ENCODE results near the gene UBXN7. TPM values are rescaled to one million over a fixed set of nuclear protein-coding genes. Genes with fewer than 3 reads are reported as not detected.
"Not testable (repeated sequence)": the region's sequence is repeated elsewhere in the genome, so short reads cannot be mapped to it uniquely, and the experiment has no call there.

UBXN7 gene
- total and polyA plus RNA-seq, 7 donors: 1.3 to 23.7 (median 12.2) TPM

GRCh38 chr3:196350067-196350466 is 82.2 kb downstream of the UBXN7 start:
- Histone ChIP-seq H3K27me3 (ENCODE audit: insufficient read depth in 3 of 3, low read length in 2 of 3) (no peaks in the 10 kb centered on the region), H3K4me1 (no peaks in the 10 kb centered on the region), H3K36me3 (ENCODE audit: insufficient read depth in 1 of 2, low read depth in 1 of 2) (peaks cover 0 to 23% of the 10 kb centered on the region in 2 donors), H3K27ac (no peak overlapping the region), H3K4me3 (no peak overlapping the region), H3K9me3 (no peaks in the 10 kb centered on the region)
- intact Hi-C loops (cut with DNase I): no loop called here
- DNase-seq: no peak
- no peak for TF ChIP-seq CTCF (IDR thresholded peaks at IDR 0.05)
- ATAC-seq: no peak

- peaks cover 0 to 11% of the 10 kb centered on the region in 2 donors for H3K36me3 ChIP-seq (ENCODE audit: insufficient read depth in 1 of 2, low read depth in 1 of 2)
- no peak overlapping the region for H3K27ac ChIP-seq
- no peak for TF ChIP-seq CTCF (IDR thresholded peaks at IDR 0.05)
- DNase-seq (no peak), ATAC-seq (no peak)
- no peaks in the 10 kb centered on the region for H3K27me3 ChIP-seq (ENCODE audit: insufficient read depth in 3 of 3, low read length in 2 of 3)
- H3K4me1 ChIP-seq: no peaks in the 10 kb centered on the region
- no peaks in the 10 kb centered on the region for H3K9me3 ChIP-seq
- WGBS, 3 donors: 88 to 92% (median 91%) methylated on average over 3 of the region's 3 CpGs
- intact Hi-C loops (cut with DNase I): no loop called here
- H3K4me3 ChIP-seq: no peak overlapping the region
These were observed 83.5 kb downstream of the UBXN7 start for GRCh38 chr3:196348698-196349097.

GRCh38 chr3:196344663-196345062 is 87.6 kb downstream of the UBXN7 start:
- H3K4me1 ChIP-seq: no peaks in the 10 kb centered on the region
- no peak for DNase-seq
- H3K27ac ChIP-seq: no peak overlapping the region
- no peak for TF ChIP-seq CTCF (IDR thresholded peaks at IDR 0.05)
- no peaks in the 10 kb centered on the region for H3K36me3 ChIP-seq (ENCODE audit: insufficient read depth in 1 of 2, low read depth in 1 of 2)
- no peak for ATAC-seq
- H3K4me3 ChIP-seq: no peak overlapping the region
- no peaks in the 10 kb centered on the region for H3K9me3 ChIP-seq
- no peaks in the 10 kb centered on the region for H3K27me3 ChIP-seq (ENCODE audit: insufficient read depth in 3 of 3, low read length in 2 of 3)
- intact Hi-C loops (cut with DNase I): no loop called here
- WGBS, 3 donors: 65 to 73% (median 68%) methylated on average over 4 of the region's 4 CpGs

- H3K4me1 ChIP-seq; H3K27me3 ChIP-seq (ENCODE audit: insufficient read depth in 3 of 3, low read length in 2 of 3); H3K27ac ChIP-seq; DNase-seq; H3K36me3 ChIP-seq (ENCODE audit: insufficient read depth in 1 of 2, low read depth in 1 of 2); H3K4me3 ChIP-seq; intact Hi-C loops (cut with DNase I); ATAC-seq; H3K9me3 ChIP-seq: not testable (repeated sequence)
- WGBS, 3 donors: 92 to 94% (median 94%) methylated on average over 11 to 13 of the region's 14 CpGs
These were observed 88.3 kb downstream of the UBXN7 start for GRCh38 chr3:196343917-196344316.

GRCh38 chr3:196341137-196341536 is 91.1 kb downstream of the UBXN7 start:
- intact Hi-C loops (cut with DNase I): no loop called here
- Histone ChIP-seq H3K36me3 (ENCODE audit: insufficient read depth in 1 of 2, low read depth in 1 of 2) (no peaks in the 10 kb centered on the region), H3K4me3 (no peak overlapping the region), H3K4me1 (no peaks in the 10 kb centered on the region), H3K9me3 (no peaks in the 10 kb centered on the region), H3K27ac (no peak overlapping the region), H3K27me3 (ENCODE audit: insufficient read depth in 3 of 3, low read length in 2 of 3) (no peaks in the 10 kb centered on the region)
- ATAC-seq (no peak), DNase-seq (no peak)
- TF ChIP-seq CTCF (IDR thresholded peaks at IDR 0.05): no peak
- WGBS, 3 donors: 72 to 79% (median 78%) methylated on average over 7 of the region's 7 CpGs
